ENCODE results near the gene SUMF1. TPM values are rescaled to one million over a fixed set of nuclear protein-coding genes. Genes with fewer than 3 reads are reported as not detected.

Gene SUMF1
- total and polyA plus RNA-seq, 2 of the 4 experiments (the other 2 are of a cell fraction), result 26.3 to 38.4 TPM

- in situ Hi-C loops (cut with MboI; ENCODE audit: low sequenced_read_pairs) (no loop called here), intact Hi-C loops (cut with micrococcal nuclease) (no loop called here), dilution Hi-C loops (cut with HindIII; ENCODE audit: low sequenced_read_pairs, unreplicated experiment) (no loop called here)
- no peak overlapping the region for H4K8ac ChIP-seq (ENCODE audit: low read depth in 2 of 2, low read length in 2 of 2)
- no peak overlapping the region for H3K4me3 ChIP-seq (ENCODE audit: insufficient read depth, low read depth, low read length)
- H3K4me1 ChIP-seq (ENCODE audit: control insufficient read depth, insufficient read depth, low read length), result peaks cover 7% of the 10 kb centered on the region
- H3K14ac ChIP-seq (replicated peaks; ENCODE audit: low read depth, low read length), result no peak overlapping the region
- no peak overlapping the region for H2AK9ac ChIP-seq (replicated peaks; ENCODE audit: low read depth, low read length, poor library complexity)
- H4K5ac ChIP-seq (ENCODE audit: low read depth, low read length), result no peak overlapping the region
- H3K27ac ChIP-seq (ENCODE audit: insufficient read depth, low read length), result no peak overlapping the region
- no peaks in the 10 kb centered on the region for H3K79me1 ChIP-seq (ENCODE audit: low read depth in 1 of 2, low read length in 2 of 2)
- TF ChIP-seq MXI1 (IDR thresholded peaks at IDR 0.05; ENCODE audit: borderline replicate concordance, low read depth, low read length) (no peak), BHLHE40 (IDR thresholded peaks at IDR 0.05; ENCODE audit: low read depth, low read length) (no peak), CHD1 (IDR thresholded peaks at IDR 0.05; ENCODE audit: low read depth, low read length) (no peak), RFX5 (IDR thresholded peaks at IDR 0.05; ENCODE audit: low read depth, low read length) (no peak), RAD21 (IDR thresholded peaks at IDR 0.05; ENCODE audit: low read length) (no peak), POLR2A (IDR thresholded peaks at IDR 0.05; ENCODE audit: low read depth, low read length) (no peak), CTCF (conservative IDR thresholded peaks at IDR 0.05; ENCODE audit: low read depth, low read length) (no peak), NFE2L2 (IDR thresholded peaks at IDR 0.05; ENCODE audit: low read depth, low read length) (no peak), SMC3 (IDR thresholded peaks at IDR 0.05; ENCODE audit: low read depth, low read length) (no peak), MAZ (IDR thresholded peaks at IDR 0.05; ENCODE audit: borderline replicate concordance, low read depth, low read length) (no peak), CEBPB (IDR thresholded peaks at IDR 0.05; ENCODE audit: low read depth, low read length) (no peak), RCOR1 (IDR thresholded peaks at IDR 0.05; ENCODE audit: insufficient replicate concordance, low read length) (no peak)
- TF ChIP-seq, protein P1, sequence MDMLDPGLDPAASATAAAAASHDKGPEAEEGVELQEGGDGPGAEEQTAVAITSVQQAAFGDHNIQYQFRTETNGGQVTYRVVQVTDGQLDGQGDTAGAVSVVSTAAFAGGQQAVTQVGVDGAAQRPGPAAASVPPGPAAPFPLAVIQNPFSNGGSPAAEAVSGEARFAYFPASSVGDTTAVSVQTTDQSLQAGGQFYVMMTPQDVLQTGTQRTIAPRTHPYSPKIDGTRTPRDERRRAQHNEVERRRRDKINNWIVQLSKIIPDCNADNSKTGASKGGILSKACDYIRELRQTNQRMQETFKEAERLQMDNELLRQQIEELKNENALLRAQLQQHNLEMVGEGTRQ (IDR thresholded peaks at IDR 0.05; ENCODE audit: low read depth, low read length), result no peak
- TF ChIP-seq, protein P2, sequence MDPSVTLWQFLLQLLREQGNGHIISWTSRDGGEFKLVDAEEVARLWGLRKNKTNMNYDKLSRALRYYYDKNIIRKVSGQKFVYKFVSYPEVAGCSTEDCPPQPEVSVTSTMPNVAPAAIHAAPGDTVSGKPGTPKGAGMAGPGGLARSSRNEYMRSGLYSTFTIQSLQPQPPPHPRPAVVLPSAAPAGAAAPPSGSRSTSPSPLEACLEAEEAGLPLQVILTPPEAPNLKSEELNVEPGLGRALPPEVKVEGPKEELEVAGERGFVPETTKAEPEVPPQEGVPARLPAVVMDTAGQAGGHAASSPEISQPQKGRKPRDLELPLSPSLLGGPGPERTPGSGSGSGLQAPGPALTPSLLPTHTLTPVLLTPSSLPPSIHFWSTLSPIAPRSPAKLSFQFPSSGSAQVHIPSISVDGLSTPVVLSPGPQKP (IDR thresholded peaks at IDR 0.05; ENCODE audit: borderline replicate concordance, low read depth, low read length), result no peak
- H3K4ac ChIP-seq (ENCODE audit: low read depth, low read length), result no peak overlapping the region
- WGBS, 2 experiments (ENCODE audit: extremely low coverage in 2 of 2, insufficient read length in 1 of 2), result no CpG with 5 or more reads among the region's 1 CpG
- H3K9me1 ChIP-seq (ENCODE audit: insufficient read depth, low read length), result no peaks in the 10 kb centered on the region
- H2AFZ ChIP-seq (replicated peaks; ENCODE audit: low read length, poor library complexity), result no peak overlapping the region
- no peak overlapping the region for H2BK5ac ChIP-seq (ENCODE audit: low read depth, low read length, poor library complexity, severe bottlenecking)
- H3K9ac ChIP-seq (ENCODE audit: low read depth, low read length), result no peak overlapping the region
- H4K91ac ChIP-seq (ENCODE audit: insufficient read depth, low read depth, low read length), result no peak overlapping the region
- no peaks in the 10 kb centered on the region for H4K20me1 ChIP-seq (ENCODE audit: insufficient read depth, low read length)
- H2BK20ac ChIP-seq (ENCODE audit: low read depth, low read length), result no peak overlapping the region
- H2BK15ac ChIP-seq (ENCODE audit: low read depth, low read length), result no peak overlapping the region
- DNase-seq, result no peak
- no peak overlapping the region for H3K4me2 ChIP-seq (ENCODE audit: low read depth, low read length)
- BruUV-seq (replicated peaks), result no TSS peak
- no peaks in the 10 kb centered on the region for H3K27me3 ChIP-seq (ENCODE audit: control insufficient read depth, insufficient read depth, low read length)
- H3K9me3 ChIP-seq (ENCODE audit: control insufficient read depth, insufficient read depth, low read length), result no peaks in the 10 kb centered on the region
- ChIA-PET POLR2A (ENCODE audit: unreplicated experiment) (no interaction called here), CTCF (no interaction called here)
- H3K56ac ChIP-seq (ENCODE audit: extremely low read depth, insufficient read depth, low read length), result no peak overlapping the region
- H3K18ac ChIP-seq (ENCODE audit: low read depth, low read length), result no peak overlapping the region
- no peak overlapping the region for H2AK5ac ChIP-seq (ENCODE audit: low read depth, low read length)
- ATAC-seq (ENCODE audit: low read depth), result no peak
- no peak overlapping the region for H3K23ac ChIP-seq (ENCODE audit: low read depth, low read length)
- H2BK120ac ChIP-seq (ENCODE audit: low read depth, low read length), result no peak overlapping the region
- no peaks in the 10 kb centered on the region for H3K36me3 ChIP-seq (ENCODE audit: control insufficient read depth, insufficient read depth, low read length)
Measured at GRCh38 chr3:4326868-4327267, 140.2 kb downstream of the SUMF1 start.
